WTC11 (cell line): Measurements from ENCODE around the gene TTC7B. TPM values are rescaled to one million over a fixed set of nuclear protein-coding genes. Genes with fewer than 3 reads are reported as not detected.

ENCODE experiments used
- ATAC-seq: fragments of 200-7000 bp; cut with Tn5 transposase; 2 replicates; pipeline ENCODE4 v1.10.0; 2021; ENCODE audit warnings: mild to moderate bottlenecking, moderate library complexity
- CTCF ChIA-PET: fragments of 300-600 bp; sonication (Branson Sonifier 250); formaldehyde crosslinking; loops from one replicate; lab custom pipeline; 2021; ENCODE audit warnings: antibody characterized with exemption; lab: Charles Lee
- POLR2A ChIA-PET: fragments of 350-600 bp; sonication (Branson Sonifier 250); formaldehyde crosslinking; loops from one replicate; lab custom pipeline; 2021; ENCODE audit warnings: antibody characterized with exemption; lab: Charles Lee
- DNase-seq: peaks from one replicate; pipeline ENCODE4 v3.0.0; 2021; ENCODE audit warnings: low spot score
- H3K27ac Mint-ChIP-seq: 2 replicates; pipeline ENCODE4 v1.8.0; 2021; ENCODE audit warnings: mixed read lengths
- H3K27me3 Mint-ChIP-seq: 2 replicates; pipeline ENCODE4 v1.8.0; 2021; ENCODE audit warnings: low read depth, mild to moderate bottlenecking, moderate library complexity, mixed read lengths
- H3K36me3 Mint-ChIP-seq: 2 replicates; pipeline ENCODE4 v1.8.0; 2021; ENCODE audit warnings: mixed read lengths
- H3K4me1 Mint-ChIP-seq: 2 replicates; pipeline ENCODE4 v1.8.0; 2022; ENCODE audit warnings: mixed read lengths
- H3K4me3 Mint-ChIP-seq: 2 replicates; pipeline ENCODE4 v1.8.0; 2021; ENCODE audit warnings: mild to moderate bottlenecking, moderate library complexity, mixed read lengths
- H3K9me3 Mint-ChIP-seq: 2 replicates; pipeline ENCODE4 v1.8.0; 2021; ENCODE audit warnings: mixed read lengths
- ARID4B ChIP-seq: sonication (generic); formaldehyde crosslinking; IDR thresholded peaks from 2 replicates; pipeline ENCODE4 v1.8.0; 2023; ENCODE audit warnings: missing genetic modification reagents, mild to moderate bottlenecking, borderline replicate concordance
- E2F5 ChIP-seq: sonication (generic); formaldehyde crosslinking; IDR thresholded peaks from 2 replicates; pipeline ENCODE4 v1.8.1; 2022; ENCODE audit warnings: mild to moderate bottlenecking, moderate library complexity, missing genetic modification reagents
- ETV6 ChIP-seq: sonication (generic); formaldehyde crosslinking; IDR thresholded peaks from 2 replicates; pipeline ENCODE4 v1.8.1; 2022; ENCODE audit warnings: mild to moderate bottlenecking, missing genetic modification reagents
- FOXP4 ChIP-seq: sonication (generic); formaldehyde crosslinking; IDR thresholded peaks from 2 replicates; pipeline ENCODE4 v1.8.0; 2022; ENCODE audit warnings: mild to moderate bottlenecking, missing genetic modification reagents
- MLX ChIP-seq: sonication (generic); formaldehyde crosslinking; IDR thresholded peaks from 2 replicates; pipeline ENCODE4 v1.8.1; 2023; ENCODE audit warnings: mild to moderate bottlenecking, missing genetic modification reagents, moderate library complexity
- OVOL2 ChIP-seq: fragments of 250-450 bp; sonication (Bioruptor Pico); IDR thresholded peaks from 2 replicates; pipeline ENCODE4 v1.9.0; 2021; ENCODE audit warnings: mild to moderate bottlenecking, borderline replicate concordance
- PREB ChIP-seq: sonication (generic); formaldehyde crosslinking; IDR thresholded peaks from 2 replicates; pipeline ENCODE4 v1.8.1; 2022; ENCODE audit warnings: mild to moderate bottlenecking, missing genetic modification reagents, moderate library complexity, borderline replicate concordance
- RORB ChIP-seq: fragments of 250-450 bp; sonication (Bioruptor Pico); IDR thresholded peaks from 2 replicates; pipeline ENCODE4 v1.9.0; 2021; ENCODE audit warnings: mild to moderate bottlenecking
- SMAD3 ChIP-seq: sonication (generic); formaldehyde crosslinking; IDR thresholded peaks from 2 replicates; pipeline ENCODE4 v1.8.0; 2022; ENCODE audit warnings: missing genetic modification reagents, mild to moderate bottlenecking, borderline replicate concordance
- SMAD4 ChIP-seq: sonication (generic); formaldehyde crosslinking; IDR thresholded peaks from 2 replicates; pipeline ENCODE4 v1.8.0; 2022; ENCODE audit warnings: mild to moderate bottlenecking, missing genetic modification reagents
- SOX15 ChIP-seq: fragments of 250-450 bp; sonication (Bioruptor Pico); IDR thresholded peaks from 2 replicates; pipeline ENCODE4 v1.9.0; 2021; ENCODE audit warnings: mild to moderate bottlenecking
- TEAD4 ChIP-seq: sonication (generic); formaldehyde crosslinking; IDR thresholded peaks from 2 replicates; pipeline ENCODE4 v1.8.0; 2022; ENCODE audit warnings: mild to moderate bottlenecking, missing genetic modification reagents
- ZNF121 ChIP-seq: sonication (generic); formaldehyde crosslinking; IDR thresholded peaks from 2 replicates; pipeline ENCODE4 v1.8.0; 2023; ENCODE audit warnings: missing genetic modification reagents
- ZNF263 ChIP-seq: sonication (generic); formaldehyde crosslinking; IDR thresholded peaks from 2 replicates; pipeline ENCODE4 v1.8.1; 2022; ENCODE audit warnings: low read depth, mild to moderate bottlenecking, moderate library complexity, missing genetic modification reagents
- ZNF281 ChIP-seq: sonication (generic); formaldehyde crosslinking; IDR thresholded peaks from 2 replicates; pipeline ENCODE4 v1.8.0; 2023; ENCODE audit warnings: mild to moderate bottlenecking, missing genetic modification reagents
- total RNA-seq: library from RNA; stranded (reverse); gene quantifications from 3 replicates; pipeline ENCODE4 v1.2.3, GENCODE V29; 2021

Gene TTC7B
- total RNA-seq, 1 experiment from 2014 or later: 27.6 TPM

- Mint-ChIP-seq H3K27me3 (peaks cover 5% of the 10 kb centered on the region), H3K4me3 (no peak overlapping the region), H3K9me3 (peaks cover 7% of the 10 kb centered on the region), H3K4me1 (peaks cover 20% of the 10 kb centered on the region), H3K27ac (no peak overlapping the region; the same call in 1 of the 2 replicates), H3K36me3 (peaks cover 3% of the 10 kb centered on the region)
- ATAC-seq (no peak), DNase-seq (no peak)
- ChIA-PET POLR2A (no interaction called here), CTCF (interaction anchor here (0.9 to 1.7 kb wide), 7 partner anchors 9 to 266 kb away, joined by 3 to 11 read pairs (median 3); no protein-coding TSS in a partner anchor)
- TF ChIP-seq SMAD3 (CRISPR knock-in tag) (no peak), ZNF281 (CRISPR knock-in tag) (no peak), TEAD4 (CRISPR knock-in tag) (no peak), RORB (CRISPR knock-in tag) (no peak), MLX (no peak), ZNF121 (CRISPR knock-in tag) (no peak), E2F5 (CRISPR knock-in tag) (no peak), ETV6 (CRISPR knock-in tag) (no peak), FOXP4 (CRISPR knock-in tag) (no peak), ZNF263 (no peak), OVOL2 (CRISPR knock-in tag) (no peak), SOX15 (no peak), PREB (CRISPR knock-in tag) (no peak), ARID4B (no peak), SMAD4 (CRISPR knock-in tag) (no peak)
Observed at GRCh38 chr14:90555126-90556011, 260.9 kb downstream of the TTC7B start.
